Suppressor macrophage (primary cell): ENCODE data around the gene OR13C2.
"Not testable (repeated sequence)": the region's sequence is repeated elsewhere in the genome, so short reads cannot be mapped to it uniquely, and the experiment has no call there.

Experiments used
- DNase-seq, 4 experiments: peaks; one replicate each; pipeline ENCODE4 v3.0.0-alpha.2; 2020 to 2022
- total RNA-seq, 17 experiments: gene quantifications; one replicate each; lab custom pipeline; 2026; ENCODE audit warnings: mixed read lengths in 6 of 17, inconsistent platforms in 3 of 17; lab: John Stamatoyannopoulos, UW

Gene OR13C2, protein sequence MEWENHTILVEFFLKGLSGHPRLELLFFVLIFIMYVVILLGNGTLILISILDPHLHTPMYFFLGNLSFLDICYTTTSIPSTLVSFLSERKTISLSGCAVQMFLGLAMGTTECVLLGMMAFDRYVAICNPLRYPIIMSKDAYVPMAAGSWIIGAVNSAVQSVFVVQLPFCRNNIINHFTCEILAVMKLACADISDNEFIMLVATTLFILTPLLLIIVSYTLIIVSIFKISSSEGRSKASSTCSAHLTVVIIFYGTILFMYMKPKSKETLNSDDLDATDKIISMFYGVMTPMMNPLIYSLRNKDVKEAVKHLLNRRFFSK
- 0 to 0.11 (median 0) reads per million in 17 experiments for total RNA-seq

DNA sequence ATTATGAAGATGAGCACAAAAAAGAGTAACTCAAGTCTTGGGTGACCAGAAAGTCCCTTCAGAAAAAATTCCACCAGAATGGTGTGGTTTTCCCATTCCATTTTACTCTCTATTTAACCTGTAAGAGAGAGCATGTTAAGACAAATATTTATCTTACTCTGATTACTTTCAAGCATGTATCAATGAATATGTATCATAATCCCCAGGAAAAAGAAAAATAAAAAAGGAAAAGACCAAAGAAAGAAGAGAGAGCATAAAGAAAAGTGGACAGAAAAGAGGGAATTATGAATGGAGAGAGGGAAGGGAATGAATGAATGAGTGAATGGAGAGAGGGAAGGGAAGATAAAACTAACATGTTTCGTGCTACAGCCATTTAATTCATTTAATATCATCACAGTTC lies at the start of gene OR13C2:
TSS of gene OR13C2 (minus strand) at position 101 of the 400 bp plus-strand sequence. CDS start at position 101, 0 bp downstream.
- DNase-seq: not testable (repeated sequence)

DNA sequence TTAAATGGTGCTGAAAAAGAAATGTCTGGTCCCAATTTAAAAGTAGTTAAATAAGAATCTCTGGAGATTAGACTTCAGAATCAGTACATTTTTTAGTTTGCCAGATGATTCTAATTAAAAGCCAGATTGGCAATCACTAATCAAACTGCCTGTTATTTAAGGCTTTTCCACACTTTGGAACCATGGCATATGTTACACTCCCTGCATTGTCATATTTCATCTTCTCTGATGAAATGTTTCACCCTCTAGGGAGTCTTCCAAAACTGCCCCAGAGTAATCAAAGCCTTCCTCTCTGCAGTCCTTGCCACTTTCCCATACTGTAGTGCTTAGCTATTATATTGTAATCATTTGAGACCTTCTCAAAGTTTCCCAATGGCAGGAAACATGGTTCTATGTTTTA lies 30.0 kb upstream of the OR13C2 start:
- no peak for DNase-seq

DNA sequence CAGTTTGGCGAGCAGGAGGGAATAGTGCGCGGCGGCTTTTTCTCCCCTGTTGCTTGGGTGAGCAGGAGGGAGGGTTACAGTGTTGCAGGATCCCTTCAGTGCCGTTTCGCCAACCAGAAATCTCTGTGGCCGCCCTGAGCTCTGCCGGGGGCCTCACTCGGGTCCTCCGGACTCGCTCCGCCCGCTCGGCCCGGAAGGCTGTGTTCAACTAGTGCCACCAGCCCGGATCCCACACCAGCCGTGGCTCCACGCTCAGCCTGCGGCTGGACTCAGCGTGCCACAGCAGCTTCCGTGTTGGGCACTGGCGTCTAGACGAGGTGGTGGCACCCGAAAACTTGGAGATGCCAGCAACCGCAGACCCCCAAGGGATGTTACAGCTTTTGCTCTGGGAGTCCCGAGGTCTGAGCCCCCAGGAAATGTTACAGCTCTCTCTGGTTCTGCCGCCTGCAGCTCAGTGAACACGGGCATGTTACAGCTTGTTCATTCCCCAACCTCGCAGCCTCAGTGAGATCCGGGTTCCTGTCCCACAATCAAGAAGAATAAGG lies 28.6 kb upstream of the OR13C2 start:
- no peak for DNase-seq

DNA sequence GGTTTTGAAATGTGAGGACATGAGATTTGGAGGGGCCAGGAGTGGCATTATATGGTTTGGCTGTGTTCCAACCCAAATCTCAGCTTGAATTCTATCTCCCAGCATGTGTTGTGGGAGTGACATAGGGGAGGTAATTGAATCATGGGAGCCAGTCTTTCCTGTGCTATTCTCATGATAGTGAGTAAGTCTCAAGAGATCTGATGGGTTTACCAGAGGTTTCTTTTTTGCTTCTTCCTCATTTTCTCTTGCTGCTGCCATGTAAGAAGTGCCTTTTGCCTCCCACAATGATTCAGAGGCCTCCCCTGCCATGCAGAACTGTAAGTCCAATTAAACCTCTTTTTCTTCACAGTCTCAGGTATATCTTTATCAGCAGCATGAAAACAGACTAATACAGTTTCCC lies 20.5 kb upstream of the OR13C2 start:
- peak in 3 of 4 experiments; percentile 3 to 26 (median 4) for DNase-seq

DNA sequence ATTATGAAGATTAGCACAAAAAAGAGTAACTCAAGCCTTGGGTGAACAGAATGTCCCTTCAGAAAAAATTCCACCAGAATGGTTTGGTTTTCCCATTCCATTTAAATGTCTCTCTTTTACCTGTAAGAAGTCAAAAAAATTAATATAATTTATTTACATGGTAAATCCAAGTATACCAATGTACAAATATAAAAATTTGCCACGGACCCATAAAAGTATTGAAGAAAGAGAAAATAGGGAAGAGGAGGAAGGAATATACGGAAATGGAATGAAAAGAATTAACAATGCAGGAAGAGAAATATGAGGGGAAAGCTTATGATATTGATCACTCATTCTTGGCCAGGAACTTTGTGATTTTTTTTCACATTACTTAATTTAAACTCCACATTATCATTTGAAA lies 12.7 kb upstream of the OR13C2 start, which contains the start of gene OR13C9:
TSS of gene OR13C9 (minus strand) at position 101 of the 400 bp plus-strand sequence. CDS start at position 101, 0 bp downstream.
- no peak for DNase-seq

DNA sequence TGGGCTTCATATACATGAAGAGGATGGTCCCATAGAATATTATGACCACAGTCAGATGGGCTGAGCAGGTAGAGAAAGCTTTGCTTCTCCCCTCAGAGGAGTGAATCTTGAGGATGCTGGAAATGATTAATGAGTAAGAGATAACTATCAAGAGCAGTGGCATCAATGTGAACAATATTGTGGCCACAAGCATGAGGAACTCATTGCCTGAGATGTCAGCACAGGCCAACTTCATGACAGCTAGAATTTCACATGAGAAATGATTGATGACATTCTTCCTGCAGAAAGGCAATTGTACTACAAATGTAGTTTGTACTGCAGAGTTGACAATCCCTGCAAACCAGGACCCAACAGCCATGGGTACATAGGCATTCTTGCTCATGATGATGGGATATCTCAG lies 12.0 kb upstream of the OR13C2 start:
- DNase-seq: no peak

DNA sequence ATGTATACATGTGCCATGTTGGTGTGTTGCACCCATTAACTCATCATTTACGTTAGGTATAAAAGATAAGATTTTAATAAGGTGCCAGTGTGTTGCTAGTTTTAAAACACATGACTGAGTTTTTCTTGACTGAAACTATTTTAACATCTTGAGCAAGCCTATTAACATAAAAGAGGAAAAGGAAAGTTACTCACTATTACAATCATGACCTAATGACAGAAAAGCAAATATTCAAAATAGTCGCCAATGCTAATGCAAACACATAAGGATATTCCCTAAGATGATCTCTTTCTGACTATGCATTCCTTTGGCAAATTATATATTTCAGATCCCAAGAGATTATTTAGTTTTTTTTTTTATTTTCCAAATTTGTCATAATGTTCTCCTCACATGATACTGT lies 5.8 kb upstream of the OR13C2 start:
- no peak for DNase-seq

DNA sequence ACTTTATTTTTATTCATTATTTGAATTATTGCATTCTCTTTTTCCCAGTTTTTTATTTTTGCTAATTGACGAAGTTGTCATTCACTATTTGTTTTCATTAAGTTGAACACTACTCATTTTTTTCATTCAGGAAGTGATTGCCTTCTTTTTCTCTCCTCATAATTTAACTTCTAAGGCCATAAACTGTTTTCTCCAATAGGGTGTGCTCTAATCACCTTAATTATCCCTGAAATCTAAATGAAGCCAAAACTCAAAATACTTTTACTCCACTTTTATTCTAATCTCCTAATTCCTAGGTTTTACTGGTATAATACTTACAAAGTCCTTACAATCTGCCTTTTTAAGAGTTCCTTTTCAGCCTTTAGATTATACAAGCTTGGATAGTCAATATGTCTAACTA lies 2.9 kb upstream of the OR13C2 start:
- peak in 2 of 4 experiments; percentile 0 to 6 for DNase-seq

DNA sequence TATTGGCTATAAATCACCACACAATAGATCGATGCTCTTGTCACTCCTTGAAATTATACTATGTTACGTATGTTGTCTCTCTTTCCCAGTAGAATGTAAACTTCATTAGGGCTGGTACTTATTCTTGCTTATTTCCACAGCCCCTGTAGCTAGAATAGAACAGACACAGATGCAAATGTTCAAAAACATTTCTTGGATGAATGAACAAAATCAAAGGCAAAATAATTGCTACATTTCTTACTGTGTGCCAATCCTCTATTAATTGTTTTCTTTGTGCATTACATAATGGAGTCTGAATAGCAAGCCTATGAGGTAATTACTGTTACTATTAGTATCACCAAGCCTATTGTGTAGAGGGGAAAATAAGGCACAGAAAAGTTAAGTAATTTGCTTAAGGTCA lies 725 bp upstream of the OR13C2 start:
- DNase-seq: no peak

DNA sequence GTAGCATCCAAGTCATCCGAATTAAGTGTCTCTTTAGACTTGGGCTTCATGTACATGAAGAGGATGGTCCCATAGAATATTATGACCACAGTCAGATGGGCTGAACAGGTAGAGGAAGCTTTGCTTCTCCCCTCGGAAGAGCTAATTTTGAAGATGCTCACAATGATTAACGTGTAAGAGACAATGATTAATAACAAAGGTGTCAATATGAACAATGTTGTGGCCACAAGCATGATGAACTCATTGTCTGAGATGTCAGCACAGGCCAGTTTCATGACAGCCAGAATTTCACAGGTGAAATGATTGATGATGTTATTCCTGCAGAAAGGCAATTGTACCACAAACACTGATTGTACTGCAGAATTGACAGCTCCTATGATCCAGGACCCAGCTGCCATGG lies 626 bp downstream of the OR13C2 start:
- DNase-seq: no peak

DNA sequence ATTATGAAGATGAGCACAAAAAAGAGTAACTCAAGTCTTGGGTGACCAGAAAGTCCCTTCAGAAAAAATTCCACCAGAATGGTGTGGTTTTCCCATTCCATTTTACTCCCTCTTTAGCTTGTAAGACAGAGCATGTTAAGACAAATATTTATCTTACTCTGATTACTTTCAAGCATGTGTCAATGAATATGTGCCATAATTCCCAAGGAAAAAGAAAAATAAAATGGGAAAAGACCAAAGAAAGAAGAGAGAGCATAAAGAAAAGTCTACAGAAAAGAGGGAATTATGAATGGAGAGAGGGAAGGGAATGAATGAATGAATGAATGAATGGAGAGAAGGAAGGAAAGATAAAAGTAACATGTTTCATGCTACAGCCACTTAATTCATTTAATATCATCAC lies 6.1 kb downstream of the OR13C2 start, which contains the start of gene OR13C5:
TSS of gene OR13C5 (minus strand) at position 101 of the 400 bp plus-strand sequence. CDS start at position 101, 0 bp downstream.
- not testable (repeated sequence) for DNase-seq

DNA sequence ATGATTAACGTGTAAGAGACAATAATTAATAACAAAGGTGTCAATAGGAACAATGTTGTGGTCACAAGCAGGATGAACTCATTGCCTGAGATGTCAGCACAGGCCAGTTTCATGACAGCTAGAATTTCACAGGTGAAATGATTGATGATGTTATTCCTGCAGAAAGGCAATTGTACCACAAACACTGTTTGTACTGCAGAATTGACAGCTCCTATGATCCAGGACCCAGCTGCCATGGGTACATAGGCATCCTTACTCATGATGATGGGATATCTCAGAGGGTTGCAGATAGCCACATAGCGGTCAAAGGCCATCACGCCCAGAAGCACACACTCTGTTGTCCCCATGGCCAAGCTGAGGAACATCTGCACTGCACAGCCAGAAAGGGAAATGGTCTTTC lies 6.7 kb downstream of the OR13C2 start:
- not testable (repeated sequence) for DNase-seq

DNA sequence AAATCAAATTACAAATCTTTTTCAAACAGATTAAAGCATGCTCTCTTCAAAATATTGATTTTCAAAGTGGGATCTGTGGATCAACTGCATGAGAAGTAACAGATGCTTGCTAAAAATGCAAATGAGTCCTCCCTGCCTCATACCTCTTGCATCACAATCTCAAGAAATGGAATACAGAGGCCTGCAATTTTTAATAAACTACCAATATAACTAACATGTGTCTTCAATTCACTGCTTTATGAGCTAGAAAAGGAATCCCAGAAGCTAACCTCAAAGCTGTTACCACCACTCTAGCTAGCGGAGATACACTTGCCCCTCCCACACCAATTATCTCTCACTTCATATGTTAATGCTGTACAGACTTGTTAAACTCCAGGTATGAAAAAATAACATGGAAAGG lies 15.8 kb downstream of the OR13C2 start:
- no peak for DNase-seq

DNA sequence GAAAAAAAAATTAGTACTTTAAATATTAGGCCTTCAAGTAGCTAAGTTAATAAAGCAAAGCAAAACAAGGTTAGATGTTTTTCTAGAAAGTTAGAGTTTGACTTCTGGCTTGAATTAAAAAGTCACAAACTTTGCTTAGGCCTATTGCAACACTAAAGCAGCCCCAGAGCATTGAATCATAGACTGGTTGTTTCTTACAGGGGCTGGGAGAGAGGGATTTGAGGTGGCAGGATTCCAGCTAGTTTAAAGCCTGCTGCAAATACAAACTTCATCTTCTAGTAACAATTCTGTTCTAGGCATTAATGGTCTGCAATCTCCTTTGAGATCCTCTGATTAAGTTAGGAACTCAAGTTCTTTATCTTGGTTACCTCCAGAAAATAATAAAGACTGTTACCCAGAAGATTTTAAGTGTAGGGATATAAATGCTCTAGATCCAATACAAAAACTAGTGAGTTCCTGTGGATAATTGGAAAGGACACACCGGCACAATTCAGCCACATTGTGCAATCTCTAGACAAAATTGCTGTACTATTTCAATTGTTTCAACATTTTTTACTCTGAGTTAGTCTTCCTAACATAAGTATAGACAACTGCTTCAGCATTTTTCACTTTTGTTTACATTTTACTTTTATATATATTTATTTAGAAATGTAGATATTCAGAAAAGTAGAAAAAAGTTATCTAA lies 18.8 kb downstream of the OR13C2 start:
- no peak for DNase-seq

DNA sequence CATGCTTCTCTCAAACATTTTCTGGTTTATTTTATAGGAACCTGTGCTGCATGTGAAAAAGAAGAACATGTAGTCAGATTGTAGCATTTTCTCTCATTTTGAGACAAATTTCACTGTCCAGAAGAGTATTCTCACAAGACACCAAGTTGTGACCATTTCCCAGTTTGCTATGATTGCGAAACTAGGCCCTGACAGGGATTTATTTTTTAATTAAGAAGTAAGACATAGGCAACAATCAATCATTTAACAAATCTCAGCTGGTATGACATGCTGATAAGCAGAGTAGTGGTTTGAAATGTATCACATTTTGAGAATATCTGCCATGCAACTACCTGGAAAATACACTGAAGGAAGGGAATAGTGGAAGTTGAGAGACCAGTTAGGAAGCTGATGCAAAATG lies 24.9 kb downstream of the OR13C2 start:
- no peak for DNase-seq

DNA sequence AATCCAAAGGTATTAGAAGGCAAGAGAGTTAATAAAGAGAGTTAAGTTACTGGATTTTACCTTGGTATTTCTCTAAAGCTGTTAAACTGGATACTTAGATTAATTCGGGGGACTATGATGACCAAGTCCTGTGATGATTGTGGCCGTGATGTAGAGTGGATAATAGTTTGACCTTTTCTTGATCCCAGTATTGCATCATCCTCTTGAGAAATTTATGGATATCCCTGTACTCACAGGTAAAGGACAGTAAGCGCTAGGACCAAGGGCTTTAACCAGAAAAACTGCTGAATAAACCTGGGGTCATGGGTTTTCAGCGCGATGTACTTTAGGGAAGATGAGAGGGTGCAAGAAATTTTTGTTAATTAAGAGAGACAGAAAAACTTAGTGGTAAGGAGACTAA lies 28.2 kb downstream of the OR13C2 start:
- DNase-seq: no peak

DNA sequence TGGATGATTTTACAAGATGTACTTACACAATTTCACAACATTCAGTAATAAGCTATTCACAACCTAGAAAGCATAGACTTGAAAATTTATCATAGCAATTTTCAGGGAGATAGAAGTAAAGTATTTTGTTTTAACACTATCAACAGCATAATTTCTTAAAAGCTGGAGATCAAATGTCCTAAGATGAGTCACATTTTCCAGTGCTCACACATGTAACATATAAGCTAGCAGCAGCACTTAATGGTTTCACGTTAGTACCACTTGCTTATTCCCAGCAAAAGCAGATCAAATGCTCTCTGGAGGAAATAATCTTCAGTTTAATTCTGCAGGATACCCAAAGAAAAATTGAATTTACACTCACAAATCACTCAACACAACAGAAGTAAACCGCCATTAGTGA lies 30.0 kb downstream of the OR13C2 start:
- no peak for DNase-seq

DNA sequence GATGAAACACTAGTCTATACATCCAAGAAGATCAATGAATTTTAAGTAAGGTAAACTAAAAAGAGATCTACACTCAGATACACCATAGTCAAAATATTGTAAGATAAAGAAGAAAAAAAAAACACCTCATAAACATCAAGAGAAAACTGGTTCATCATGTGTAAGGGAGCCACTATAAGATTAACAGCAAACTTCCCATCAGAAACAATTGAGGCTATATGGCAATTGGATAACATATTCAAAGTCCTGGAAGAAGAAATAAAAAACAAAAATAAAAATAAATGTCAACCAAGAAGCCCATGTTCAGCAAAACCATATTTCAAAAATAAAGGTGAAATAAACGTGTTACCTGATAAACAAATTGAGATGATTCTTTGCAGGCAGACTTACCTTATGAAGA lies 32.8 kb downstream of the OR13C2 start:
- DNase-seq: no peak

DNA sequence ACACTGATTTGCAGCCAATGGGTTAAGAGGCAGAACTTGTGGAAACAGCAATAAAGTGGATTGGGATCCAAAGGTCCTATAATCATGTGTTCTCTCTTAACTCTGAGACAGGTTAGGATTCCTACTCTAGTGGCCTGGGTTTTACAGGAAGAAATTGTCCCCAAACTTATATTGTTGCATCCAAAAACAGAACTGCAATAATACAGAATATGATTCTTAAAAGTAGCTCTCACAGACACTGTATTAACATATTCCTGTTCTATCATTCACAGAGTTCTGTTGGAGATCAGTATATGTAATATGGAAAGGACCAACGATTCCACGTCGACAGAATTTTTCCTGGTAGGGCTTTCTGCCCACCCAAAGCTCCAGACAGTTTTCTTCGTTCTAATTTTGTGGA lies 36.6 kb downstream of the OR13C2 start, which contains the start of gene OR13C8:
TSS of gene OR13C8 (plus strand) at position 301 of the 400 bp plus-strand sequence. CDS start at position 301, 0 bp downstream.
- DNase-seq: no peak

DNA sequence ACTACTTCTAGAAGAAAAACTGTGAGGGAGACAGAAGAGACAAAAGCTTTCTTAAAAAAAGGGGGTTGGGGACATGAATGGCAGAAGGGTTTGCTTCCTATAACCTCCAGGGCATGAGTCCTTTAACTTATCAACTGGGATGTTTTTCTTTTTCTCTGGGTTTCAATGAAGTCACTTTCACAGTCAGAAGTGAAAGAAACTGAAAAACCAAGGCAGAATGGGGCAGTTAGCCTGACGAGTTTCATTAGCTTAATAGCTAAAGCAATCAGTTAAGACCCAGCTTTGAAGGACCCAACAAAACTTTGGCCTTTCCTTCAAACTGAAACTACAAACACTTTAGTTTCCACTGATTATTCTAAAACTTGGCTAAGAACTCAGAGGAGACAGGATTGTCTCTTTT lies 41.1 kb downstream of the OR13C2 start:
- no peak for DNase-seq

DNA sequence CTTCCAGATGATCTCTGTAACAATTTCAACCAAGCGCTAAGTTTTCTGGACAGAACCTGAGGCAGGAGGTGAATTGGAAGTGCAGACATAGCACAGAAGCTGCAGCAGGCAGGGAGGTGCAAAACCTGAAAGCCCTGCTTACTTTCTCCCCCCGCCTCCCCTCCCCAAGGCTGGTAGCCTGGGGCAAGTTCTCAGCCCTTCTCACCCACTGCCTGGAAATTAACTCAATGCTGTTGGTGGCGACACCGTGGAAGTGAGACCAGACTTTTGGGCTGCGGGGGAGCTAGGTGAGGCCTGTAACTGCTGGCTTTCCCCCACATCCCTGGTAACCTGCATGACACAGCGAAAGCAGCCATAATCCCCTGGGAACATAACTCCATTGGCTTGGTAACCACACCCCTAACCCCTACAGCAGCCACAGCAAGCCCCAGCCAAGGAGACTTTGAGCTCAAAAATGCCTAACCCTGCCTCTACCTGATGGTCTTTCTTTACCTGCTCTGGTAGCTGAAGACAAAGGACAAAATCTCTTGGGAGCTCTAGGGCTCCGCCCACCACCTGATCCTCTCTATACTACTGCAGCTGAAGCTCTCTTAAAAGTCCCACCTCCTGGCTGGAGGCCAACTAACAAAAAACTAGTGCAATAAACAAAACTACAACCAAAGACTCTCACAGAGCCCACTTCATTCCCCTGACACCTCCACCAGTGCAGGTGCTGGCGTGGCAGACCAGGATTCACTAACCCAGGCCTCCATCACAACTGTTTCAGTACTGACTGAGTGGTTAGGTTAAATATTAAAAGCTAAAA lies 48.4 kb downstream of the OR13C2 start:
- DNase-seq: no peak

DNA sequence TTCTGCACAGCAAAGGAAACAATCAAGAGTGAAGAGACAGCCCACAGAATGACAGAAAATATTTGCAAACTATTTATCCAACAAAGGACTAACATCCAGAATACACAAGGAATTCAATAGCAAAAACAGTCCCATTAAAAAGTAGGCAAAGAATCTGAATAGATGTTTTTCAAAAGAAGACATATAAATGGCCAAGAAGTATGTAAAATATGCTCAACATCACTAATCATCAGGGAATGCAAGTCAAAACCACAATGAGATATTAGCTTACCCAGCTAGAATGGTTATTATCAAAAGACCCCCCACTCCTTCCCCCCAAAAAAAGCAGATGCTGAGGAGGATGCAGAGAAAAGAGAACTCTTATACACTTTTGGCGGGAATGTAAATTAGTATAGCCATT lies 49.9 kb downstream of the OR13C2 start:
- DNase-seq: no peak
